NCI-H1694 treated with DMSO at 0.1 percent for 48 hours (cell line): ENCODE data around the gene ARHGEF7.
"Not testable (repeated sequence)": the region's sequence is repeated elsewhere in the genome, so short reads cannot be mapped to it uniquely, and the experiment has no call there.

ENCODE experiments used
- DNase-seq: peaks from one replicate; lab custom pipeline; 2025; lab: John Stamatoyannopoulos, UW

ARHGEF7 gene

DNA sequence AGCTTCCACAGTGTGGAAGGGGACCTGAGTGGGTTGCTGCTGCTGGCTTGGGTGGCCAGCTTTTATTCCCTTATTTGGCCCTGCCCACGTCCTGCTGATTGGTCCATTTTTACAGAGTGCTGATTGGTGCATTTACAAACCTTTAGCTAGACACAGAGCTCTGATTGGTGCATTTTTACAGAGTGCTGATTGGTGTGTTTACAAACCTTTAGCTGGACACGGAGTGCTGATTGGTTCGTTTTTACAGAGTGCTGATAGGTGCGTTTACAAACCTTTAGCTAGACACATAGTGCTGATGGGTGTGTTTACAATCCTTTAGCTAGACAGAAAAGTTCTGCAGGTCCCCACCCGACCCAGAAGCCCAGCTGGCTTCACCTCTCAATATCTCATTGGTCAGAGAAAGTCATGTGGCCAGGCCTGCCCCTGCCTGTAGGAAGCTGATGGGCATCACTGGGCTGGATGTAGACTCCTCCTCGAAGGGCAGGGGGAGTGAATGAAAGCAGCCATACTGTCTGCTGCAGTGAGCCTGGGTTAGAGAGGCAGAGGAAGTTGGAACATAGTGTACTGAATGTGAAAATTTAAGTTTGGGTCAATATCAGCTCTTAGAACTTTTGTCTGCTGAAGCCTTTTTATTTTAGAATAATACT lies 83.7 kb downstream of the ARHGEF7 start:
- DNase-seq: not testable (repeated sequence)

GRCh38 chr13:111201304-111201940 lies 86.3 kb downstream of the ARHGEF7 start:
- no peak for DNase-seq

GRCh38 chr13:111202156-111202621 lies 87.1 kb downstream of the ARHGEF7 start:
- DNase-seq: no peak

GRCh38 chr13:111202745-111203144 lies 87.6 kb downstream of the ARHGEF7 start:
- DNase-seq: no peak

GRCh38 chr13:111203736-111204389 lies 88.8 kb downstream of the ARHGEF7 start:
- no peak for DNase-seq

DNA sequence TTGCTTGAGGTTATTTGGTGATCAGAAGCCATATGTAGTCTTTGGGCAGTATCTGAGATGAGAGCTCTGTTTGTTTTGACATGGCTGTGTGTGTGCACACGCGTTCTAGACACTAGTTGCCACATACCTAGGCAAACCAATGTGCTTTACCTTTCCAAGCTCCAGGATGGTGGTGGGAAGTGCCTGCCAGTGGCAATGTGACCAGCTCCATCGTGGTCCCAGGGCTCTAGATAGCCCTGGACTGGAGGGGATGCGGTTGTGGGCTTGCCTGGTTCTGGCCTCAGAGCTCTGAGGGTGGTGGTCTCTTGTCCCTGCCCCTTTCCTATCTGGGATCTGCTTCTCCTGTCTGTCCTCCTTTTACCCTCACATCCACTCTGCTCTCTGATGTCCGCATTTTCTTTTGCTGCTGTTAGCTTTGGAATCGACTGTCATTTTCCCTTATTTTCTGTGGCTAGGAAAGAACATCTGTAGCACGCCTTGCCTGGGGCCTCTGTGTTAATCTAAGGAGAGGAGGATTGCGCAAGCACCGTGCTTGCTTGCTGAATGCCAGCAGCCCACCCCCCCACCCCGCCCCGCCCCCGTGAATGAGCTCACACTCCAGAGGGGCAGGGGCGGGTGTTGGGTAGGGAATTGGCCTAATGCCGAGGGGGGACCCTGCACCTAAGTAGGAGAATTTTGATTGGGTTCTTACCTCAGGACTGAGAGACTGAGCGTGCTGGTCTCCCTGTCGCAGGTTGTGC lies 89.5 kb downstream of the ARHGEF7 start:
- no peak for DNase-seq

DNA sequence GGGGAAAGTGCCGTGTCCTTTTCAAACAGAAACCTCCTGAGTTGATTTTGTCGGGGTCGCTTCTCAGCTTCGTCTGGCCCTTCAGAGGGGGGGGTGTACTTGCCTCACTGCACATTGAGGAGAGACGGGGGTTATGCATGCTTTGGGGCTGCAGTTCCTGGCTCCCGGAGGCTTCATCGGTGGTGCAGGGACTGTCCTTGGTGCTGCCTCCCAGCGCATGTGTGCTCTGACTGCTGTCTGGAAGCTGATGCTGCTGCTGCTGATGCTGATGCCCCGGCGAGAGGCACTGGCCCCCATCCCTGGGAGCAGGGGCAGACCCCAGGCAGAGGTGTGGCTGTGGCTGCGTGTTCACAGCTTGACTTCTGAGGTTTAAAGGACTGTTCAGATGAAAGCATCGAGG lies 91.0 kb downstream of the ARHGEF7 start:
- DNase-seq: no peak

- no peak for DNase-seq
These were observed 94.5 kb downstream of the ARHGEF7 start for GRCh38 chr13:111209613-111210012.

- no peak for DNase-seq
These were observed 95.0 kb downstream of the ARHGEF7 start for GRCh38 chr13:111210091-111210490.

- no peak for DNase-seq
These were observed 95.7 kb downstream of the ARHGEF7 start for GRCh38 chr13:111210544-111211469.

GRCh38 chr13:111211789-111212516 lies 96.8 kb downstream of the ARHGEF7 start:
- DNase-seq: no peak

GRCh38 chr13:111212517-111212873 lies 97.4 kb downstream of the ARHGEF7 start:
- DNase-seq: no peak

GRCh38 chr13:111213964-111214726 lies 99.0 kb downstream of the ARHGEF7 start:
- DNase-seq: no peak

DNA sequence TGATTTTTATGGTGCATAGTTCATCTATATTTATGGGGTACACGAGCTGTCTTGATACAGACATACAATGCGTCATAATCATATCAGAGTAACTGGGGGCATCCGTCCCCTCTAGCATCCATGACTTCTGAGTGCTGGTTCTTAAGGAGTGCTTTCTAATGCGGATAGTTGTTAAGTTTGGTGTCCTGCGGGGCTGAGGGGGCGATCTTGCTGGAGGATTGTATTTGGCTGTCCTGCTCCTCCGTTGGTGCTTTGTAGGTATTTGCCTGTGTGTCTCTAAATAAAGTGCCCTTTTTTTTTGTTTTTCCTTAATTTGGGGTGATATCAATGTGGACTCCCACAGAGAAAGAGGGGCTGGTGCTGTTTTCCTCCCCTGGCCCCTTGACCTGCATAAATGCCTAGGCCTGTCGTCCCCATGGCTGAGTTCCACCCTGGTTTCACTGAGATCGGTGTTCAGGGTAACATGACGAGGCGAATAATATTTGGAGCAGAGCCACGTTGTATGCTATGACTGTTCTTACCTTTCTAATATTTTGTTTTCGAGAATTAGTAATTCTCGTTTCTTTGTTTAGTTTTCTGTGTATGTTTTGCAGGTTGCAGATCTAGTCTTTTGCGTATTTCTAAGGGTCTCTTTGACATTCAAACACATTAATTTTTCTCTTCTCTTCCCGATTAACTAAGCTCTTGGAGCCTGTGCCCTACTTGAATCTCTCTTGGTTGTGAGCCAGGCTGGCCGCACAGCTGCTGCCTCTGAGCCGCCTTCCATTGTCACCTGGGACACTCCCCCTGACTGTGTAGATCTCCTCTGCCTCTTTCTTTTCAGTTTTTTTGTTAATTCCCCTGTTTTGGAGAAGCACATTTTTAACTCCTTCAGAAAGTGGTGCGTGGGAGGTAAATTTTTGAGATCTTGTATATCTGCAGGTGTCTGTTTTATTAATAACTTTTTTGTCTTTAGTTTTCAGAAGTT lies 100.3 kb downstream of the ARHGEF7 start:
- DNase-seq: no peak

- peak; percentile 36 for DNase-seq
These were observed 101.3 kb downstream of the ARHGEF7 start for GRCh38 chr13:111216166-111216960.

DNA sequence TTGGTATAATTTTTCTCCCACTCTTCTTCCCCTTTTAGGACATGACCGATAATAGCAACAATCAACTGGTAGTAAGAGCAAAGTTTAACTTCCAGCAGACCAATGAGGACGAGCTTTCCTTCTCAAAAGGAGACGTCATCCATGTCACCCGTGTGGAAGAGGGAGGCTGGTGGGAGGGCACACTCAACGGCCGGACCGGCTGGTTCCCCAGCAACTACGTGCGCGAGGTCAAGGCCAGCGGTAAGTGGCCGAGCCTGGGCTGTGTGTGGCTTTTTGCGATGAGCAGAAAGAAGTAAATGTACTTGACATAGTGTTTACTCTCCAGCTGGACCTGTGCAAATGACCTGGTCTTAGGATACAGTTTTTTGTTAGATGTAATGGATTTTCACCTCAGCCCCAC lies 102.5 kb downstream of the ARHGEF7 start:
- DNase-seq: no peak

- no peak for DNase-seq
These were observed 104.2 kb downstream of the ARHGEF7 start for GRCh38 chr13:111219280-111219679.

GRCh38 chr13:111219950-111220349 lies 104.8 kb downstream of the ARHGEF7 start:
- no peak for DNase-seq
